Daoy (cell line): ENCODE data around the gene APBA2. TPM values are rescaled to one million over a fixed set of nuclear protein-coding genes. Genes with fewer than 3 reads are reported as not detected.
"Not testable (repeated sequence)": the region's sequence is repeated elsewhere in the genome, so short reads cannot be mapped to it uniquely, and the experiment has no call there.

ENCODE experiments used
- DNase-seq: peaks from one replicate; pipeline ENCODE4 v3.0.0-alpha.2; 2015; ENCODE audit warnings: low read depth
- total RNA-seq: library from RNA; depleted of rRNA; stranded (reverse); fragments of >200 nt; shearing (Covaris generic); gene quantifications from 2 replicates; pipeline ENCODE4 v1.2.3, GENCODE V29; 2014

Gene APBA2
- total RNA-seq, 1 experiment from 2014 or later = 21.5 TPM

DNA sequence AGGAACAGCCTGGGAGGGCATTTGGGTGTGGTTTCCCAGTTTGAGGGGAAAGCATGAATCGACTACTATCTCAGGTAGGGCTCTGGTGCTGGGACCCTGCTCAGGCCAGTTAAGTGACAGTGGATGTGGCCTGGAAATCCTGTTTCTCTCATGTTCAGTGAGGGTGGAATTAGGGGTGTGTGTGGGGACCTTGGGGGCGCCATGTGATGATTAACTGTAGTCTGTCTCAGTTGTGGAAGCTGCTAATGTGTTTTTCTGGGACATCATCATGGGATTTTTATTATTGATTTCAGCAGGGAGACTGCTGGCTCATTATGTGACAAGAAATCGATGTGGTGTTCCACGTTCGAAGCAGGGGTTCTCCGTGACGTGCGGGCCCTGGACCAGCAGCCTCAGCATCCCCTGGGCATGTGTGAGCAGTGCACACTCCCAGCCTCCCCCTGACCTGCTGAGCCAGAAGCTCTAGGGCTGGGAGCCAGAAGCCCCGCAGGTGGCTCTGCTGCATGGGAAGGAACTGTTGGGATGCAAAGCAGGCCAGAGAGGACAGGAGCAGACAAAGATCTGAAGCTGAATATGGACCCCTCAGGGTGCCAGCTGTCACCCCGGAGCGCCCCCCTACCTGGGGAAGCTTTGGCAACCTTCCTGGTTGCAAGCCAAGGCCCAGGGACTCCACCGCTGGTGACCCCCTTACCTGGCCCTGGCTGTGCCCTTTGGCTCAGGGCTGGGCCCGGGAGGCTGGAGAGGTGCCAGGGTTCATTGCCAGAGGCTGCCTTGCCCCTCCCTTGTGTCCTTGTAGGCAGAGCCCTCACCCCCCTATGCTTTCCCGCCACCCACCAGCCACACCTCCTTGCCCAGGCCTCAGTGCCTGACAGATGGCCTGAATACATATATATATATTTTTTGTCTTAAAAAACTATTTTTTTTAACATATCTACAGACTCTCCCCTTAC, 149.8 kb downstream of the APBA2 start:
- no peak for DNase-seq

GRCh38 chr15:29037997-29038705, 152.4 kb downstream of the APBA2 start:
- no peak for DNase-seq

- no peak for DNase-seq
These were observed 153.9 kb downstream of the APBA2 start for GRCh38 chr15:29039466-29040369.

DNA sequence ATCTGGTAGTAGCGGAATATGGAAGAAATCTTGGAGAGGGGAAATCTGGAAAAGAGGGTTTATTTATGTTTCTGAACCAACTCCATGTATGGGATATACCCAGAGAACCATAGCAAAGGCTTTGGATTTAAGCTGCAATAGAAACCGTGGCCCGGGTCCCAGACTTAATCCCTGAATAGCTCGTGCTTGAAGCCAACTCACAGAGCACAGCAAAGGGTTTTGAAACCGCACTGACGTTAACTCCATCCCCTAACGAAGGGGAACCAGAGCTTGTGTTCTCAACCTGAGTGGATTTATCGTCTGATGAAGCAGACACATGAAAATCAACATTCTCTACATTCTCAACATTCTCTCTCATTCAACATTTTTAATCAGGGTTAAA, 154.6 kb downstream of the APBA2 start:
- no peak for DNase-seq

GRCh38 chr15:29043736-29044502, 158.1 kb downstream of the APBA2 start:
- no peak for DNase-seq

DNA sequence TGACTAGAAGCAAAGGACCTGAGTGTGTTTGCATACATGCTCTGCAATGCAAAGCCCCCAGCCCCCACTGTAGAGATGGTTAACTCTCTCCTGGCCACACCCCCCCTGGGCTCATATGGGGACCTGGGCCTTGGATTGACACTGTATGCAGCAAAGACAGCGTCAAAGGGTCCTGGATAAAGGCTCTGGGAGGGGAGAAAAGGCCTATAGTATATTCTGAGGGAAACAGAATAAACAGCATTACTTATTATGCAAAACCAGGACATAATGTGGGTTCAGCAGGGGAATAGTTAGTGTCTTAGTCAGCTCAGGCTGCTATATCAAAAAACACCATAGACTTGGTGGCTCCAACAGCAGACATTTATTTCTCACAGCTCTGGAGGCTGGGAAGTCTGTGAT, 158.7 kb downstream of the APBA2 start:
- DNase-seq = no peak

- DNase-seq = not testable (repeated sequence)
These were observed 159.4 kb downstream of the APBA2 start for GRCh38 chr15:29045161-29045560.

DNA sequence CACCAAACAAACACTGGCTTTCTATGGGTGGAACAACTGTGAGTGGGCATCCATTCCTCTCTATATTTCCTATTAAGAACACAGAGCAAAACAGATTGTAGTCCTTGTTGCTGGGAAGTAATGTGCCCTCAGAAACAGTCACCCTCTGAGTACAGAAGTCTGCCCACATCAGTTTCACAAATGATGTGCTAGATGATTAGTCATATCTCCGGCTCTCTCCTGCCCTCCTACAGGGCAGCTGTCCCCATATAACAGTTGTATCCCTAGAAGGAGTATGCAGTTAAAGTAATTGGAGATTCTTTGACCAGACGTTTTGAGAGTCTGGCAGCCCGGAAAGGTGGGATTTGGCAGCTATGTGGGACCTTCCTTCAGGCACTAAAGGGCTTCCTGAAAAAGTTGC, 159.9 kb downstream of the APBA2 start:
- DNase-seq = peak; percentile 37

DNA sequence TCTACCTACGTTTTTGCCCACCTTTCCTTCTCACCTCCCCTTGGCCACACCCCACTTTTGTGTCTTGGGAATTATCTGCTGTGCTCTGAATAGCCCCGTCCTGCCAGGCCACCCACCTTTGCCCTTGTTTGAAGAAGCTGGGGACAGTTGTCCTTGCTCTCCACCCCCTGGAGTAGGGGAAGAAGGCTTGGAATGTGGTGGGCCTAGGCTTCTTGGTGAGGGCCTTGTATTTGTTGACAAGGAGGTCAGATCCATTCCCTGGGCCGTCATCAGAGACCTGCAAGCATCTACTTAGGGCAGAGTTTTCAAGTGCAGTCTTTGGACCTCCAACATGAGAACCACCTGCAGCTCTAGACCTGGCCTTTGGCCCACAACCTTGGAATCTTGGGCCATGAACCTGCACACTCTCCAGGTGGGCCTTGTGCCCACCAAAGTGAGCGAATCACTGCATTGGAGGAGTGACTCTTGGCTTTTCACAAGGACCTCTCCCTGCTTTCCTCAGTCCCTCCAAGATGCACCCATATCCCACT, 160.6 kb downstream of the APBA2 start:
- no peak for DNase-seq

DNA sequence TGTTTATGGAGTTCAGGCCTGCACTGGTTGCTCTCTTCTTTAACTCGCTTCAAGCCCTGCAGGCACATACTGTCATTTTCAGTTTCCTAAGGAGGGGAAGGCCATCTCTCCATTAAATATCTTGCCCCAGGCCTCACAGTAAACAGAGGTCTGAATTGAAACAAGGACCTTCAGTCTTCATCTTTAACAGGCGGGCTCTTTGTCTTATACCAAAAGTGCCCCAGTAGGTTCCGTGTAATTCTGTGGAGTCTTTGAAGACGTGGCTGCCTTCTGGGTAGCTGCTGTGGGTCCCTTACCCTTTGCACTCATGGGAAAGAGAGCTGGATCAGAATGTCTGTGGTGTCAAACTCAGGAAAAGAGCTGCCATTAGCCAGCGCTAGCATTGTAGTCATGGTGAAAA, 161.2 kb downstream of the APBA2 start:
- no peak for DNase-seq

- no peak for DNase-seq
These were observed 162.2 kb downstream of the APBA2 start for GRCh38 chr15:29048011-29048410.

- no peak for DNase-seq
These were observed 165.1 kb downstream of the APBA2 start for GRCh38 chr15:29050870-29051269.

GRCh38 chr15:29051422-29051821, 165.6 kb downstream of the APBA2 start:
- no peak for DNase-seq

GRCh38 chr15:29053006-29053405, 167.2 kb downstream of the APBA2 start:
- DNase-seq = no peak

GRCh38 chr15:29053661-29054131, 167.9 kb downstream of the APBA2 start:
- DNase-seq = no peak

DNA sequence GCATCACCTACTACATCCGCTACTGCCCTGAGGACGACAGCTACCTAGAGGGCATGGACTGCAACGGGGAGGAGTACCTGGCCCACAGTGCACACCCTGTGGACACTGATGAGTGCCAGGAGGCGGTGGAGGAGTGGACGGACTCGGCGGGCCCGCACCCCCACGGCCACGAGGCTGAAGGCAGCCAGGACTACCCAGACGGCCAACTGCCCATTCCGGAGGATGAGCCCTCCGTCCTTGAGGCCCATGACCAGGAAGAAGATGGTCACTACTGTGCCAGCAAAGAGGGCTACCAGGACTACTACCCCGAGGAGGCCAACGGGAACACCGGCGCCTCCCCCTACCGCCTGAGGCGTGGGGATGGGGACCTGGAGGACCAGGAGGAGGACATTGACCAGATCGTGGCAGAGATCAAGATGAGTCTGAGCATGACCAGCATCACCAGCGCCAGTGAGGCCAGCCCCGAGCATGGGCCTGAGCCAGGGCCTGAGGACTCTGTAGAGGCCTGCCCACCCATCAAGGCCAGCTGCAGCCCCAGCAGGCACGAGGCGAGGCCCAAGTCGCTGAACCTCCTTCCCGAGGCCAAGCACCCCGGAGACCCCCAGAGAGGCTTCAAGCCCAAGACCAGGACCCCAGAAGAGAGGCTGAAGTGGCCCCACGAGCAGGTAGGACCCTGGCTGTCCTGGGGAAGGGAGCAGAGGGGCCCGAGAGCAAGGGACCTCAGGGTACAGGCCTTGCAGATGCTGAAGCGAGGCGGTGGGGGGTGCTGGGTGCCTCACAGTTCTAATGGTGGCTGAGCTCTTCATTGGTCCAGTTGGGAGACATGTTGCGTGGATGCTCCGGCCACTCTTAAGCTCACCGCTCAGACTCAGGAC, 168.6 kb downstream of the APBA2 start:
- DNase-seq = no peak

DNA sequence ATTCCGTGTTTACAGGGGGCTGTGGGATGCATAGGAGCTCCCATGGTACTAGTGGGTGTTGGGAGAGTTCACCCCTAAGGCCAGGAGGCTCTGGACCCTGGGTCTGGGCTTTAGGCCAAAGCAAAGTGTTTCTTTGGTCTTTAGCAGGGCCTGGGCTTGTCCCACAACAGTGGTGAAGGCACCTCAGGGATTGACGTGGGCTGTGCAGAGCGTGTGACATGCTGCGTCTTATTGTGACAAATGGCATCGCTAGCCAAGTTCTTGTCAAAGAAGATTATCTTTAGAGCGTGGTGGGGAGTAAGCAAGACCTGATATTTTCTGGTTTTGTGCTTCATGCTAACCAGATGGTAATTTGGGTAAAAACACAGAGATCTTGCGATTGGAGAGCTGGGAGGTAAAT, 170.1 kb downstream of the APBA2 start:
- no peak for DNase-seq

DNA sequence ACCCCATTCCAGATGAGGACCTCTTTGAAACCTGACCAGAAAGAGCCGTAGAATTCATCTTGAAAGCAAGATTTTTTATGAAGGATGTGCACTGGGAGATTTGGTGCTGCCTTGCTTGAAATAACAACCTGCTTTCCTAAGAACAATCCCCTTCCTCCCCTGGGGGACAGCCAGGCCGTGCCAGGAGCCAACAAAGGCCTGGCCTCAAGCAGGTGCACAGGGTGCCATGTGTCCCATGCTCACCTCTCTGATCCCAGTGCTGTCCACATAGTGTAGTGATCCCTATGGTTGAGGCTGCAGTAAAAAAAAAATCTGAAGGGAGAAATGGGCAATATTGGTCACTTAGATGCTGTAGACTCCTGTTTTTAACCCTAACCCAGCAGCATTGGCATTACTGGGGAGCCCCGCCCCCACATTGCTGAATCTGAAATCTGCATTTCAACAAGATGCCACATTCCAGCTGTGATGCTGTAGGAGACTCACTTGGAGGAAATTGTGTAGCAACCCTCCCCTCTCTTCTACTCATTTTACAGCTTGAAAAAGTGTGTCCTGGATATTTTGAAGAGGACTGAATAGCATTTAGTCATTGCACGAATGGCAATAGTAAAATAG, 171.2 kb downstream of the APBA2 start:
- no peak for DNase-seq

DNA sequence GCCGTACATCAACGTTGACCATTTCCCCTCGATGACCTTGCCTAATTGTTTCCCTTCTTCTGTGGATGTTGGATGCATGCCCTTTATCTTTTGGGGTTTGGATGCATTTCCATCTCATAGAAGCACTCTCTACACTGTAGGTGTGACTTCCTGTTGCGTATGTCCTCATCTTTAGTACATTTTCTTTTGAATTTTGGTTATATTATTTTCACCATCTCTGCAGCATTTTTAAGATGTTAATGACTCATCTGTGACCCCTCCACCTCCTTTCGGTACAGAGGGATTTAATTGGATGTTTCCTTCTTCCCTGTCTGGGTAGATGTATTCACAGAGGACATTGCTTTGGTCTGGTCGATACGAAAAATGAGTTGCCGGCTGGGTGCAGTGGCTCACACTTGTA, 172.1 kb downstream of the APBA2 start:
- DNase-seq = no peak
